Measurements from ENCODE around the gene TBL1X.

DNA sequence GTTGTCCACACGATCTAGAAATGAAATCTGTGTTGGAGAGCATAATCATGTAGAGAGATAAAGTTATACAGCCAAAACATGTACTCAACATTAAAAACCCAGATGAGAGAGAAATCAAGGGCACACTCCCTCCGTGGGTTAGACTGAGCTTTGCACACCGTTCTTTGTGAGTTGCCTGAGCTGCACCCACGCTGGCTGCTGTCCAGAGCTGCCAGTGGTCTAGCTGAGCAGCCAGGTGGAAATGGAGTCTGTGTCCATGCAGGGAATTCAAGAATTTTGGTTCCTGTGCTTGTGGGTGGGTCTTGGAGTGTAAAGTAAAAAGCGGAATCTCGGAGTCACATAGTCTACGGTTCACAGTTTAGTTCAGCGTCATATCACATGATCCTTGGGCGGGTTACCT, 216.2 kb downstream of the TBL1X start:
- TF ChIP-seq CTCF (conservative IDR thresholded peaks at IDR 0.05; ENCODE audit: low read depth, low read length) (no peak), BHLHE40 (IDR thresholded peaks at IDR 0.05; ENCODE audit: low read depth, low read length) (no peak), SMC3 (IDR thresholded peaks at IDR 0.05; ENCODE audit: low read depth, low read length) (no peak), MAZ (IDR thresholded peaks at IDR 0.05; ENCODE audit: borderline replicate concordance, low read depth, low read length) (no peak)
- TF ChIP-seq, protein P1, sequence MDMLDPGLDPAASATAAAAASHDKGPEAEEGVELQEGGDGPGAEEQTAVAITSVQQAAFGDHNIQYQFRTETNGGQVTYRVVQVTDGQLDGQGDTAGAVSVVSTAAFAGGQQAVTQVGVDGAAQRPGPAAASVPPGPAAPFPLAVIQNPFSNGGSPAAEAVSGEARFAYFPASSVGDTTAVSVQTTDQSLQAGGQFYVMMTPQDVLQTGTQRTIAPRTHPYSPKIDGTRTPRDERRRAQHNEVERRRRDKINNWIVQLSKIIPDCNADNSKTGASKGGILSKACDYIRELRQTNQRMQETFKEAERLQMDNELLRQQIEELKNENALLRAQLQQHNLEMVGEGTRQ (IDR thresholded peaks at IDR 0.05; ENCODE audit: low read depth, low read length) = no peak

Data from IMR-90 (cell line).